GM21526 (cell line): ENCODE data around the gene LMLN.
"Not testable (repeated sequence)": the region's sequence is repeated elsewhere in the genome, so short reads cannot be mapped to it uniquely, and the experiment has no call there.

ENCODE experiments used
- ATAC-seq: cut with Tn5 transposase; IDR thresholded peaks from one replicate; pipeline ENCODE4 v1.9.1; 2021; ENCODE audit warnings: moderate library complexity; ENCODE audit not compliant: unreplicated experiment, low FRiP score

LMLN gene

GRCh38 chr3:198071602-198072287, 111.7 kb downstream of the LMLN start:
- no peak for ATAC-seq

- ATAC-seq: no peak
These were observed 116.8 kb downstream of the LMLN start for GRCh38 chr3:198076722-198077308.

- ATAC-seq: peak; percentile 33
These were observed 119.9 kb downstream of the LMLN start for GRCh38 chr3:198079771-198080520.

- peak; percentile 88 for ATAC-seq
These were observed 120.7 kb downstream of the LMLN start for GRCh38 chr3:198080521-198081384.

- no peak for ATAC-seq
These were observed 121.4 kb downstream of the LMLN start for GRCh38 chr3:198081421-198081844.

- ATAC-seq: not testable (repeated sequence)
These were observed 122.2 kb downstream of the LMLN start for GRCh38 chr3:198082226-198082625.

- no peak for ATAC-seq
These were observed 128.5 kb downstream of the LMLN start for GRCh38 chr3:198088421-198088955.

- ATAC-seq: no peak
These were observed 130.8 kb downstream of the LMLN start for GRCh38 chr3:198090795-198091332.

- ATAC-seq: no peak
These were observed 132.3 kb downstream of the LMLN start for GRCh38 chr3:198092276-198092675.

GRCh38 chr3:198093112-198093679, 133.2 kb downstream of the LMLN start:
- no peak for ATAC-seq
